Epithelial cell of esophagus (primary cell): Measurements from ENCODE around the gene S100B.
A peak's percentile ranks its signal among the peaks of the same experiment; 100 is the strongest.
"Not testable (repeated sequence)": the region's sequence is repeated elsewhere in the genome, so short reads cannot be mapped to it uniquely, and the experiment has no call there.

ENCODE experiments used
- DNase-seq: peaks from one replicate; pipeline ENCODE4 v3.0.0; 2010; ENCODE audit warnings: low read depth
- H3K4me3 ChIP-seq: 2 replicates; pipeline ENCODE4 v1.5.1; 2011; ENCODE audit warnings: mild to moderate bottlenecking, low read length, control low read depth
- CTCF ChIP-seq: IDR thresholded peaks from 2 replicates; pipeline ENCODE4 v1.5.1; 2011; ENCODE audit warnings: low read depth, mild to moderate bottlenecking, low read length, control low read depth, inconsistent platforms; ENCODE audit not compliant: insufficient read depth; ENCODE audit errors: missing control alignments

Gene S100B

GRCh38 chr21:46636181-46636512 lies 31.3 kb upstream of the S100B start:
- H3K4me3 ChIP-seq: peak overlapping the region; percentile 87
- TF ChIP-seq CTCF: no peak

DNA sequence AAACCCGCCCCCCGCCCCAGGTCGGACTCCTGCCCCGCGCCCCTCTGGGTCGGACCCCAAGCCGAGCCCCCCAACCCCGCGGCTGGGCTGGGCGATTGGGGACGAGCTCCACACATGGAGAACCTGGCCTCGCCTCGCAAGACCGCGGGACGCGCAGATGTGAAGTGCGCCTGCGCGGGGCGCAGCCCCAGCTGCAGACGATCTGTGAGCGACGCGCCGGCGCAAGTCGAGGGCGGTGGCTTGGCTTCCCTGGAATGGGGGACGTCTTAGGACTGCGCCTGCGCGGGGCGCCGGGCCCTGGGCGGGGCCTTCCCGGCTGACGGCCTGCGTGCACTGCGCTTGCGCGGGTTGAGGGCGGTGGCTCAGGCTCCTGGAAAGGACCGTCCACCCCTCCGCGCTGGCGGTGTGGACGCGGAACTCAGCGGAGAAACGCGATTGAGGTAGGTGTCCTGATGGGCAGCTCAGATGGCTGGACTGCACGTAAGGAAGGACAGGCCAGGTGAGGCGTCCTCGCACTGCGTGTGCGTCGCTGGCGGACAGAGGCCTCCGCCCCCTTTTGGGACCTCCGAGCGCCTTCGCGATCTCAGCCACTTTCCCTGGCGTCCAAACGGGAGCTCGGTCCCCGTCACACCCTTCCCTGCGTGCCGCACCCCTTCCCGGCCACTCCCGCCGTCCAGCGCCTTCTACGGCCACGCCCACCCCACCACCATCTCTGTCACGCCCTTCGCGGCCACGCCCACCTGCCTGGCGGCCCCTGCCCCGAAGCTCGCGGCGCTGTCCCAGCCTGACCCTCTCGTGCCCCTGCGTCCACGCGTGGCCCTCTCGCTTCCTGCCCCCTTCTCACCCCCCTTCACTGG lies 30.7 kb upstream of the S100B start, which contains the start of gene PRMT2:
TSS of gene PRMT2 (plus strand) at position 351 of the 857 bp plus-strand sequence. CDS start 1,278 bp downstream, outside the sequence.
- no peak for TF ChIP-seq CTCF
- DNase-seq: peak; percentile 96
- peak within 1 kb of the TSS; percentile 87 for H3K4me3 ChIP-seq

More at GRCh38 chr21:46636181-46636512, 31.3 kb upstream of the S100B start:
- DNase-seq: no peak

GRCh38 chr21:46634966-46635323 lies 30.1 kb upstream of the S100B start:
- DNase-seq: peak; percentile 74
- TF ChIP-seq CTCF: peak; percentile 26
- peak overlapping the region; percentile 87 for H3K4me3 ChIP-seq

GRCh38 chr21:46634427-46634826 lies 29.5 kb upstream of the S100B start:
- H3K4me3 ChIP-seq: peak overlapping the region; percentile 87
- no peak for DNase-seq
- no peak for TF ChIP-seq CTCF

DNA sequence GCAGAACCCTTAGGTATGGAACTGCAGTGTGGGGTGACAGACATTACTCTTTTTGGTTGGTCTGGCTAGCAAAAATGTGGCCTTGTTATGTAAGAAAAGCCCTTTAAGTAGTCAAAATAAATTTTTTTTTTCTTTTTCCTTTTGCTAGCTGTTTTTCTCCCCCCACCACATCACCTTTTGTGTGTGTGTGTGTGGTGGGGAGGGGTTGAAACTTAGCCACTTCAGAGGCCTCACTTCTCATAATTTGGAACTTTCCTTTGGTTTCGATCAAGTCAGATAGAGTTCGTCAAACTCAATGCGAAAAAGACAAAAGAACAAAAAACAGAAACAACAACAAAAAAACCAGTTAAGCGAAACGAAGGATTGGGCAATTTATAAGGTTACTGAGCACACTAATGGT lies 28.7 kb upstream of the S100B start:
- no peak for DNase-seq
- no peak for TF ChIP-seq CTCF
- H3K4me3 ChIP-seq: no peak overlapping the region

- H3K4me3 ChIP-seq, DNase-seq: not testable (repeated sequence)
Observed at GRCh38 chr21:46630915-46631314, 26.0 kb upstream of the S100B start.

DNA sequence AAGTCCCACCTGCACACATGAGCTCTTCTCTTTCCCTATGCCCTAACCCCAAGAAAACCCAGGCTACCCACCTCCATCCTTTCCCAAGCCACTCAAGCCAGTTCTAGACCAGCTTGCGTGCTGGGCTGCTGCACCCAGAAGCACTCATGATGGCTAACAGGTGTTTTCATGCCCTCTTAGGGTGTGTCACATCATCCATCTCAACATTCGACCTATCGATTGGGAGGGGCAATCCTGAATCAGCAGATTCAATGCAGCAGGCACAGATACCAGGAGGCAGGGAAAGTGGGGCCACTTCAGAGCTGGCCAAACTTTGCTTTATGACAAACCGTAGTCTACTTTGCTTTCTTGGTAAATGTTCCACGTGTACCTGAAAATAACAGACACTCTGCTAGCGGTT lies 24.0 kb upstream of the S100B start:
- DNase-seq: no peak
- no peak overlapping the region for H3K4me3 ChIP-seq
- no peak for TF ChIP-seq CTCF
